NOMO-1 treated with dmso at 0.1 percent for 144 hours (cell line): ENCODE measurements around the gene ATP2A2.

Source experiments
- DNase-seq: peaks from one replicate; lab custom pipeline; 2025; ENCODE audit not compliant: unreplicated experiment; lab: John Stamatoyannopoulos, UW

ATP2A2 gene

DNA sequence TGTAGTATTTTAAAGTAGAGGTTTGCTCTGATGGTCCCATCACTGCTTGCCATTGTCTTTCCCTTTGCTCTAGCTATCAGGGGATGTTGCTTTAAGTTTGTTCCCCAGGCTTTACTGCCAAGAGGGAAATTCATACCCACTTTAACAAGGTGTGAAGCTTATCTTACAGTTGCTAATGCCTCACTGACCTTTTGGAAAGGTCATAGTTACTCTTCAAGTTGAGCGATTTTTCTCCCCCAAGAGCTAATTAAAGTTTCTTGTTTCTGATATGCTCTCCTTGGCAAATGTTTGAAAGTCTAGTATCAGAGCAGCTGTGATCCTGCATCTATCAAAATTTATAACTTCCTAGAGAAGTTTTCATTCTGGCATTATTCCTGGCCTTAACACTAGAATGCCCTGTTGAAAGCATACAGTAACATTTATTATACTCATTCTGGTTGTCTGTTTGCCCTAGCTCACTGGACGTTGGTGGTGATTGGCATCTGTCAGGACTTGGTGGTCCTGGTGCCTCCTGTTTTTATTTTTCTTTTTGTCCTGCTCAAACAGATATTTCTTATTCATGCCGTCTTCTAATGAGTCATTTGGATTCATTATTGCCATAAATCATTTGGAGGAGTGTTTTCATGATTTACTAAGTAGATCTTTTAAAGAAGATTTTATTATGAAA is 8.1 kb downstream of the ATP2A2 start:
- DNase-seq: no peak

DNA sequence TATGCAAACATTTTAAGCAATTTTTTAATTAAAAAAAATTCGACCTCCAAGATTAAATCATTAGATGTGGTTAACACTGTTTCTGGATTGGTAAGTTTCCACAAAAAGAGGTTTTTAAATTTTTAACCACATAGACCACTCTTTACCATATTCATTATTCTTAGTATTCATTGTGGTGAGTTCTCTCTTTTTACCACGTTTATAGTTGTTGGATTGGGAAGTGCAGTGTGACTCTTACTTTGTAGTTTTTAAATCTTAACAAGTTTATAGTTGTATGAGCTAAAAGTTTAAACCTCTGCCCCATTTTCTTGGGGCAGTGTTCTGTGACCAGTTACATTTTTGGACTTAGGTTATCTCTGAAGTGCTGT is 8.6 kb downstream of the ATP2A2 start:
- DNase-seq: no peak

DNA sequence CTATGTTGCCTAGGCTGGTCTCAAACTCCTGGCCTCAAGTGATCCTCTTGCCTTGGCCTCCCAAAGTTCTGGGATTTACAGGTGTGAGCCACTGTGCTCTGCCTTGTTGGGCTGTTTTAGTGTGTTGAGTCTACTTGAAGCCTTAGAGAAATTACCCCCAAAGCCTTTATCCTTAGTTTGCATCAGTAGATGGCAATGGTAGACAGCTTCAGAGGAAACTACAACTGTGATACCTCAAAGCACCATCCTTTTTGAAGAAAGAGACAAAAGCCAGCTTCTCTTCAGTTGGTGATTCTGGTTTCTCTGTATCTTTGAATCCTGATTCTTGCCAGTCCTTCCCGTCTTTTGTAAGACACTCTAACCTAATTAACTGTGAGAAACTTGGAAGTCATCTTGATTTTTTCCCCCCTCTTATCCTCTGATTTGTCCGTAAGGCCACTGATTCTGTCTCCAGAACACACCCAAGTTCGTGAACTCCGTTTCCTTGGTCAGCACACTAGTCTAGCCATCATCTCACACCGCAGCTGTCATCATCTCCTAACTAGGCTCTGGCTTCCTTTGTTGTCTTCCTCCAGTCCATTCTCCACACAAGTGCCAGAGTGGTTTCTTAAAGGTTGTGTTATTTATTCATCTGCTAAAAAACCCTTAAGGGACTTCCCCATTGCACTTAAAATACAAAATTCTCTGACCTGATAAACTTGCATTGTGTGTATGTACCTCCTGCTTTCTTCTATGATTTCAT is 20.2 kb downstream of the ATP2A2 start:
- no peak for DNase-seq

- no peak for DNase-seq
These were observed 23.1 kb downstream of the ATP2A2 start for GRCh38 chr12:110304061-110304551.

DNA sequence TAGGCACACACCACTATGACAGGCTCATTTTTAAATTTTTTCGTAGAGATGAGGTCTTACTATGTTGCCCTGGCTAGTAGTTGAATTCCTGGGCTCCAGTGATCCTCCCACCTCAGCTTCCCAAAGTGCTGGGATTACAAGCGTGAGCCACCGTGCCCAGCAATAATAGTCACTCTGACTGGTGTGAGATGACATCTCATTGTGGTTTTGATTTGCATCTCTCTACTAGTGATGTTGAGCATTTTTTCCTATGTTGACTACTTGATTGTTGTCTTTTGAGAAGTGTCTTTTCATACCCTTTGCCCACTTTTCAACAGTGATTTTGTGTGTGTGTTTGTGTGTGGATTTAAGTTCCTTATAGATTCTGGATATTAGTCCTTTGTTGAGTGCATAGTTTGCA is 26.3 kb downstream of the ATP2A2 start:
- DNase-seq: no peak

DNA sequence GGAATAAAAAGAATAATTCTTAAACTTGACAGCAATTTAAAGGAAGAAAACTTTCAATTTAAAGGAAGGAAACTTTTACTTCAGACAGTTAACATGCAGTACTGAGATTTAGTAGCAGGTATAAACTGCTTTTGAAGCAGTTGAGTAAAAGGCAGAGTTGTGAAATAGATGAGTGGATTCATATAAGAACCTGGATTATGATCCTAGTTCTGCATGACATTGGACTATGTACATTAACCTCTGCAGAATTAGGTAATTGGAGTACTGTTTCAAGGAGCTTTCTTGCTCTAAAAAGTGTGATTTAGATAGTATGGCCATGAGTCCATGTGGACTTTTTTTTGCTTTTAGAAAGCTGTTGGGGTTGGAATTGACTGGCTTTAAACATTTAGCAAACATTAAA is 29.7 kb downstream of the ATP2A2 start:
- DNase-seq: no peak

GRCh38 chr12:110311903-110312302 is 30.9 kb downstream of the ATP2A2 start:
- no peak for DNase-seq

DNA sequence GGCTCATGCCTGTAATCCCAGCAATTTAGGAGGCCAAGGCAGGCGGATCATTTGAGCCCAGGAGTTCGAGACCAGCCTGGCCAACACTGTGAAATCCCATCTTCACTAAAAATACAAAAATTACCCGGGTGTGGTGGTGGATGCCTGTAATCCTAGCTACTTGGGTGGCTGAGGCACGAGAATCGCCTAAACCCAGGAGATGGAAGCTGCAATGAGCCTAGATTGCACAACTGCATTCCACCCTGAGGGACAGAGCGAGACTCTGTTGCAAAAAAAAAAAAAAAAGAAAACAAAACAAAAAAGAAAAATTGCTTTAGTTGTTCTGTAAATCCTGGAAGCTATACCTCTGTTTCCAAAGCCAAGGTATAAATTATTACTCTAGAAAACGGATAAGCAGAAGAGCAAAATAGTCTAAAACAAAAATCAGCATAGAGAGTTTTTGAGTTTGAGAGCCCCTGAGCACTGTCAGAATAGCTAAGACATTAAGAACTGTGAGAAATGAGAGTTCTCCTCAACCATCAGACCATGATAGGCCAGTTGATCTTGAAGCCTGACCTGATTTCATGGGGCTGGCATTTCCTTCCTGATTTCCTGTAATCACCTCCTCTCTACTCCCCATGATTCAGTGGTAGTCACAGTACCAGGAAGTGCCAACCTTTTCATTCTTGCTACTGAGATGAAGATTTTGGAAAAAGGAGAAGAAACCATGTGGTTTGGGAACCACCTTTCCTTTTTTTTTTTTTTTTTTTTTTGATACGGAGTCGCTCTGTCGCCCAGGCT is 31.7 kb downstream of the ATP2A2 start:
- no peak for DNase-seq

DNA sequence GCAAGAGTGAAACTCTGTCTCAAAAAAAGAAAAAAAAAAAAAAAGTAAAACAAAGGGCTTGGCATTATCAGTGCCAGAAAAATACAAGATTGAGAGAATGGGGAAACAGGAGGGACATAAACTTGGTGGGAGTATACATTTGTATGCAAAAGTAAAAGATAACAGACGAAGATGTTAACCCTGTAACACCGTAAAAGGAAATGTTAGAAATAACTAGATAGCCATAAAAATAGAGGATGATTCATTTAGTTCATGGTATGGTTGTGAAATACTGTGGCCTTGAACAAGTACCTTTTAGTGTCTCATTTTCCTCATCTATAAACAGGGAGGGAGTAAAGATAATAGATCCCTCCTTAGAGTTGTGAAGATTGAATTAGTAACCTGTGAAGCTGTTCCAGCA is 33.3 kb downstream of the ATP2A2 start:
- peak; percentile 49 for DNase-seq

DNA sequence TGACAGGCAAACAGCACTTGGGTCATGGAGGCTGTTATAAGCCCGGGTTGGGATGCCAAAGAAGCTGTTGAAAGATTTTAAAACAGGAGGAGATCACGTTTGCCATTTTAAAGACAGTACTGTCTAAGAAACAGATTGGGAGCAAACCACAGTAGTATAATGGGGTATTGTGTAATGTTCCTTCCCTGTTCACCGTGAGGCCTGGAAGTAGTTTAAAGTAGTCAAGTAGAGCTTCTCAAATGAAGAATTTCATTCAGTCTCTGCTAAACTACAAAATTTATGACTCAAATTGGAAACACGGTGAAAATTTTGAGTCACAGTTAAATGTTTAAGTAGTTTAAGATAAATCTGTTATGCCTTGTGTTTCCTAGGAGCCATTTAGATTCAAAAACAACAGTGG is 35.8 kb downstream of the ATP2A2 start:
- DNase-seq: peak; percentile 41

GRCh38 chr12:110317911-110318310 is 36.9 kb downstream of the ATP2A2 start:
- DNase-seq: no peak

- DNase-seq: no peak
These were observed 39.5 kb downstream of the ATP2A2 start for GRCh38 chr12:110320550-110320949.

DNA sequence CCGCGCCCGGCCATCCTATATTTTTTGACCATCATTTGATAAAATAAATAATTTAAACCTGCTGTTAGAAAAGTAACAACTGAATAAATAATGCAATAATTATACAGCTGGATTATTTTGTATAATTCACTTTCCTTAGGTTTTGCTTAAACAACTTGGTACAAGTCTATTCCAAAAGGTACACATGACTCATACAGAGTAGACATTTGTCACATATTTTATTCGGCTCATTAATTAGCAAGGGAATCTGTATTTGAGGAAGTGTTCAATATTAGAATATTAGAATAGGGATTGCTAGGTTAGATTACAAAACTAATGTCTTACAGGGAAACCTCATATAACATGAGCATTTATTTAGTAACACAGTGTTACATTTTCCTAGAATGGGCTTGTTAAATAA is 48.7 kb downstream of the ATP2A2 start:
- no peak for DNase-seq

DNA sequence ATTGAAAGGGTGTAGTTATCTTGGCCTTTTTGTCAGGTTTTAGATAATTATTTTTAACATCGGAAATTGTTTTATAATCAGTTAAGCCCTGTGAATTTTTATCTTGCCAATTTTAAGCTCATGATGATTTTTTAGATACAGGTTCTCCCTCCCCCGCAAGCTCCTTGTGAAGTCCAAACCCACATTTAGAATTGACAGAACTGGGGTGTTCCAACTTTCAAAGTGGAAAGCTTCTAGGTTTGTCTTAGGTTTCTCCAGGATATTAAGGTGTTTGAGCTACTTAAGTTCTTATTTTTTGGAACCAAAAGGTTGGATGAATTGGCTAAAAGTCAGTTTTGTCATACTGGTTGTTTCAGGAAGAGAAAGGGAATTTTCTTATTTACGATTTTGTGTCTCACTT is 49.1 kb downstream of the ATP2A2 start:
- DNase-seq: no peak

- no peak for DNase-seq
These were observed 49.5 kb downstream of the ATP2A2 start for GRCh38 chr12:110330544-110330943.

- no peak for DNase-seq
These were observed 52.2 kb downstream of the ATP2A2 start for GRCh38 chr12:110333201-110333600.

- DNase-seq: no peak
These were observed 54.5 kb downstream of the ATP2A2 start for GRCh38 chr12:110335481-110336045.

- no peak for DNase-seq
These were observed 57.1 kb downstream of the ATP2A2 start for GRCh38 chr12:110337912-110338710.

DNA sequence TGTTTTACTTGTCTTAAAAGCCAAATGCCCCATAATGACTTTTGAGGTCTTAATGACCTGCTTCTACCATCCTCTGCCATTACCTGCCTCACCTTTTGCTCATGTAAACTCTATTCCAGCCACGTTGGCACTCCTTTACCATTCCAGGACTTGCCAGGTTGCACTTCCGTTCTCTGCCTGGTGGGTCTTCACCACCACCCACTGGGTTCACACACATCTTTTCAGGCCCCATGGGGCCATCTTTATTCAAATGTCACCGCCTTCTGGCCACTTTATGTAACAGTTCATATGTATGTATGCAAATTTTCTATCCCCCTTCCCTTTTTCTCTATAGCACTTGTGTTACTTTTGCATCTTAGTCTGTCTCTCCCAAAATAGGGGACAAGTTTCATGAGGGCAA is 57.7 kb downstream of the ATP2A2 start:
- no peak for DNase-seq

GRCh38 chr12:110339184-110339952 is 58.3 kb downstream of the ATP2A2 start:
- no peak for DNase-seq
